IPS DF 4.7 (cell line): ENCODE results near the gene OR10A3.
"Not testable (repeated sequence)": the region's sequence is repeated elsewhere in the genome, so short reads cannot be mapped to it uniquely, and the experiment has no call there.

ENCODE experiments used
- DNase-seq: peaks from one replicate; pipeline ENCODE4 v3.0.0-alpha.2; 2013; ENCODE audit warnings: low spot score; ENCODE audit errors: extremely low read depth

OR10A3 gene, protein sequence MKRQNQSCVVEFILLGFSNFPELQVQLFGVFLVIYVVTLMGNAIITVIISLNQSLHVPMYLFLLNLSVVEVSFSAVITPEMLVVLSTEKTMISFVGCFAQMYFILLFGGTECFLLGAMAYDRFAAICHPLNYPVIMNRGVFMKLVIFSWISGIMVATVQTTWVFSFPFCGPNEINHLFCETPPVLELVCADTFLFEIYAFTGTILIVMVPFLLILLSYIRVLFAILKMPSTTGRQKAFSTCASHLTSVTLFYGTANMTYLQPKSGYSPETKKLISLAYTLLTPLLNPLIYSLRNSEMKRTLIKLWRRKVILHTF

DNA sequence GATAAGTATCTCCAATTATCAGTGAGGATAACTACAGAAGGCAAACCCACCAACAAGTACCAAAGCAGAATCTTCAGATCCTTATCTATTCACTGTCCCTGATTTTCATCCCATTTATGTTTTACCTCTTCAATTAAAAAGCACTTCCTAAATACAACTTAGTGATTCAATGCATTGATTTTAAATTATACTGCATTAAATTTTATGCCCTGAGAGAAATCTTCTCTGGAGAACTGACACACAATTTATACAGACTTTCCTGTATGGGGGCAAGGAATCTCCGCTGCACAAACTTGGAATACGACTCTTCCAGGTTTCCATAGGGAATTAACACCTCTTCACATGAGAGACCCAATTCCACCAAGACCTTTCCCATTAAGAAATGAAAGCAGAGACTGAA is at the start of gene OR10A3:
Gene OR10A3, minus strand, starts transcription at position 101 of the 400 bp plus-strand sequence. CDS start 2,188 bp downstream, outside the sequence.
- DNase-seq, result no peak

GRCh38 chr11:7987560-7987883 is 46.0 kb upstream of the OR10A3 start:
- not testable (repeated sequence) for DNase-seq

DNA sequence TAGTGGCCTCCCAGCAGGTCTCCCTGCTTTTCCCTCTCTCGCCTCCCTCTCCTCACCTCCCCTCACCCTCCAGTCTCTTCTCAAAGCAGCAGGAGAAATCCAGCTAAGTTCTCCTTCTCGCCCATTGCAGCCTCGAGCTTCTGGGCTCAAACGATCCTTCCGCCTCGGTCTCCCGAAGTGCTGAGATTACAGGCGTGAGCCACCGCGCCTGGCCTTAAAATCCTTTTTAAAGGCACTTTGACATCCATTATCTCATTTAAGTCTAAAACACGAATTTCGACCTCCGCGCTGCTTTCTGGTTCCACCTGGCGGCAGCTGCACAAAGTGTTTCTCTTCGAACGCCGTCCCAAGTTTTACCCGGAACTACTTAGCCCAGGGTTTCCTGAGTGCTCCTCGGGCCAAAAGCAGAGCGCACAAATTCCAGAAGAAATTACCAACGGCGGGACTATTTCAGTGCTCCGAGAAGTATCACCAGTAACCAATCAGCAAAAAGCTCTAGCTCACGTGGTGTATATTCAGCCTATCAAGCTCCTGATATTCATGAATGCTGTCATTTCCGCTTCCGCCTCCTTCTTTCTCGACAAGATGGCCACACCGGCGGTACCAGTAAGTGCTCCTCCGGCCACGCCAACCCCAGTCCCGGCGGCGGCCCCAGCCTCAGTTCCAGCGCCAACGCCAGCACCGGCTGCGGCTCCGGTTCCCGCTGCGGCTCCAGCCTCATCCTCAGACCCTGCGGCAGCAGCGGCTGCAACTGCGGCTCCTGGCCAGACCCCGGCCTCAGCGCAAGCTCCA is 45.5 kb upstream of the OR10A3 start, which contains the start of gene EIF3F:
Gene EIF3F, plus strand, starts transcription at position 570 of the 792 bp plus-strand sequence. Its CDS starts 16 bp downstream, at position 586.
- DNase-seq, result peak; percentile 100

GRCh38 chr11:7983832-7984590 is 42.5 kb upstream of the OR10A3 start:
- no peak for DNase-seq

DNA sequence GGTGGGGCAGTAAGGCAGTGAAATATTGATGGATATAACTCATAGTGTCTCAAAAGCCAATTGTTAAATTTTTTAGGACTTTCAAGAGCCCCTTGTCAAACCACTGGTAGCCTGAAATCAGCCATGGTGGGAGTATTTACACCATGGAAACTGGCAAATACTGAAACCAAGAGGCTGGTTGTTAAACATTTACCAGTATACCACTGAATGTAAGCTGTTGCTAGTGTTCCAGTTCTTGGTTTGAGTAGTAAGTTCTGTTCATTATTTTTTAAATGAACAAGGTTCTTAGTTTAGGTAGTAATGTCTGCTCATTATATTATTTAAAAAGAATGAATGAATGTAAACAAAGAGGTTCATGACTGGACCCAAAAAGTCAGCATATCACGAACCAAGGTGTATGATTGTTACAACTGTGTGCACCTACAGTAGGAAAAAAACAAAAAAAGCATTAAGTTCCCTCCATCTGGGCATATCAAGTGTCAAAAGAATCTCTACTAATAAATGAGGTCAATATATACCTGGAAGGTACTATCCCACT is 41.1 kb upstream of the OR10A3 start:
- no peak for DNase-seq

DNA sequence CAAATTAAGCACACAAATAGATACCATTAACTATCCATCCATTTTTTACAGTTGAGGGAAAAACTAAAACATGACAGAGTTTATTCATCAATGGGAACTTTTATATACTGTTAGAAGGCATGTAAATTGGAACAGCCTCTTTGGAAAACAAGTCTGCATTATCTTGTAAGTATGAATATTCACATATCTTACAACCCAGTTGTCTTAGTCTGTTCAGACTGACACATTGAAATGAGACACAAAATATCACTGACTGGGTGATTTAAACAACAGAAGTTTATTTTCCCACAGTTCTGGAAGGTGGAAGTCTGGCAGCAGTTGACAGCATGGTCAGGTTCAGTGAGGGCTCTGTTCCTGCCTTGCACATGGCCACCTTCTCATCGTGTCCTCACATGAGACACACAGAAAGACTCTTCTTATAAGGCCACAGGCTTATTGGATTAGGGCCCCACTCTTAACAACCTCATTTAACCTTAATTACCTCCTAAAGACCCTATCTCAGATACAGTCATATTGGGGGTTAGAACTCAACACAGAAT is 40.2 kb upstream of the OR10A3 start:
- DNase-seq, result no peak

DNA sequence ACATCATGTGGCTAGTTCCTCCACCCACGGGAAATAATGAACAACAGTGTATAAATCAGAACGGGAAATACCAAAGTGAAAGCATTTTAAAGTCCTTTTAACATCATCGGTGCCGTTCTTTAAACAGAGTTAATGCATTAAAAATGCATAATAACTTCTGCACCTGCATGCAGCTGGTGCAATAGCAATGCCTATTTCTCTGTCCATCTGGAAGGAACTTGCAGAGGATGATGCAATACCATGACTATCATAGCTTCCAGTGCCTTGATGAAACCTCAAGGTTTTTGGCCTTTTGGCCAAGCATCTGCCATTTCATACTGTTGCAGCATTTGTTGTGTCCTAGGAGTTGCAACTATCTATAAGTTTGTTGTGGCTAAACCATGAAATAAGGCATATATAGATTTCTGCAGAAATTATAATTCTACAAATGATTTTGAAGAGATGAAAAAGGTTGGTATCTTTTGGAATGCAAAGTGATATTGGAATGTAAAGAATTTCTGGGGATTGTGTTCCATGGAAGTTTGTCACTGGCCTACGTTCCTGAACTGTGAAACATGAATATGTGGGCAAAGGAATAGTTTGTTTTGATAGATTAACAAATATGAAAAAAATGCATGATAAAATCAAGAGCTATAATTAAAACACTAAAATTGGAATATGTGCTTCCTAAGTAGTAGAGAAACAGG is 35.9 kb upstream of the OR10A3 start:
- no peak for DNase-seq

DNA sequence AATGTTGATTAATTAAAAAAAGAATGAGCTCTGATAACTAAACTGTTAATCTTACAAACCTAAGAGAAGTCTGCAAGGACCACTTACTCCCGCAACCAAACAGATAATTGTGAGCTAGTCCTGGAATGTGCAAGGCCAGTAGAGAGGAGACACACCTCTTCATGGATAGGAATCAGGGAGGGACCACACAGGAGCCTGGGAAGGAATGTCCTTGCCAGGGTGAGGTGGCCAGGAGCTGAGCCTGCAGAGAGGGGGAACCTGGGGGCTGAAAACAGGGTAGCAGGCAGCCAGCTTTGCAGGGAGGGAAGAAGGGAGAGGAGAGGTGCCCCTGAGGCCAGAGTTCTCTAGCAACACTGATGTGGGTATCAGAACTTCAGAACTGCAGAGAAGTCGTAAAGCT is 33.2 kb upstream of the OR10A3 start:
- no peak for DNase-seq

DNA sequence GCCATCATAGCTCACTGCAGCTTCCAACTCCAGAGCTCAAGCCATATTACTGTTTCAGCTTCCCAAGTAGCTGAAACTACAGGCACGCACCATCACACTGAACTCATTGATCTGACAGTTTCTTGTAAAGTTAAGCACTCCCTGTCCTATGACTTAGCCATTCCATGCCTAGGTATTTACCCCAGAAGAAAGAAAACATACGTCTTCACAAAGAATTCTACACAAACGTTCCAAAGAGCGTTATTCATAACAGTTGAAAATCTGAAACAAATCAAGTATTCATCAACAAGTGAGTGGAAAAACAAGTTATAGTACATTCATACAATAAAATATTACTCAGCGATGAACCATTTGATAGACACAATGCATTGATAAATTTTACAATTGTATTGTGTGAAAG is 31.5 kb upstream of the OR10A3 start:
- DNase-seq, result no peak

DNA sequence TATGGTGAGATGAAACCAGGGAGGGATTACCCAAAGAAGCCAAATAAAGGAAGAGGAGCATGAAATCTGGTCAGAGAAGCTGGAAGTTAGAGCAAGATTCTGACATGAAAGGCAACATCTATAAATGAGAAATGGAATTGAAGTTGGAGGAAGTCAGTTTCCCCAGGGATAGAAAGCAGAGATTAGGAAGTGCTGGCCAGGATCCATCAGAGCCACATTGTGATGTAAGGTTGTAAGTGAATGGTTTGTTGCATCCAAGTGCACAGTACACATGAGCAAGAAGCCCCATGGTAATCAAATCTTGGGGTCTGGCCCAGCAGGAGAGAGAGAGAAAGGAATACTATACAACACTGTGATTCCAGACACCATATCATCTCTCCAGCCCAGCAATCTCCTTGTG is 30.3 kb upstream of the OR10A3 start:
- no peak for DNase-seq

DNA sequence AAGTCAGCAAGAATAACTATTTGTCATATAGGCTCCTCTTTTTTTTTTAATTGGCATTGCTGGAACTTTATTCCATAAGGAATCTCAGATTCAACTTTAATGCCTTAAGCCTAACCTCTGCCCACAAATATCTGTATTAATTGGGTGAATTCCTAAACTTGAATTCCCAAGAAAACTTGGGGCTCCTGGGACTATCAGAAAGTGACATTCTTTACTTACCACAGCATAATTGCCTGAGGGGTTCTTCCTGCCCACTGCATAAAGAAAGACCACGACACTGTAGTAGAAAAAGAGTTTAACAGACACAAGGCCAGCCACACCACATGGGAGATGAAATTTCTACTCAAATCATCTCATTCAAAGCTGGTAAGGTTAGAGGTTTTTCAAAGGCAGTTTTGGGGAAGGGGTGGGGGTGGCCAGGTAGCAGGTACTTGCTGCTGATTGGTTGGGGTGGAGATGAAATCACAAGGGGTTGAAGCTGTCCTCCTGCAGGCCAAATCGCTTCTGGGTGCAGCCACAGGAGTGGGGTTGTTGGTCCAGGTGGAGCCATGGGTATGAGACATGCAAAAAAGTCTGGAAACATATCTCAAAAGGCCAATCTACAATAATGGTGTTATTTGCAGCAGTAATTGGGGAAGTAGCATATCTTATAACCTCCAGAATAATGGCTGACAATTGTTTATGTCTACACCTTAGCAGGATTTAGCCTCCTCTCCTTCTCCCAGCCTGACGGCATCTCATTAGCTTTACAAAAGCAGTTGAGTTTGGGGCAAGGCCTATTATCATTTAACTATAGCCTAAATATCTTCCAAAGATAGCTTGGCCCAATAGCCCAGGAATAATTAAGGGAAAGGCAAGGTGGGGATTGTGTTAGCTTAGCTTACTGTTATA is 28.5 kb upstream of the OR10A3 start:
- DNase-seq, result peak; percentile 36

- no peak for DNase-seq
These were observed 27.2 kb upstream of the OR10A3 start for GRCh38 chr11:7968686-7969085.

DNA sequence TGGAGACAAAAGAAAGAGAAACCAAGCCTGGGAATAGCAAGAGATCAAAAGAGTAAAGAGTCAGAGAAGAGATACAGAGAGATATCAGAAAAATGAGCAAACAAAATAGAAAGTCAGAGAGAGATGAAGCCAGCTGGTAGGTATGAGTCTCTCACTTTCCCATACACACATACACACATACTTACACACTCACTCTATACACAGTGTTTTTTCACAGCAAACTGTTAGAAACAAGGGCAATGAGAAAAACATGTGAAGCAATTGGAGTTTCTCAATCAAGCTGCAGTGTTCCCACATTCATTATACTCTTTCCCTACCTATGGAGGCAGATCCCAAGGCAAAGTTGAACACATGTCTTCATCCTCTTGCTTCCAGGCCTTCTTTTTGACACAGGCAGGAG is 26.3 kb upstream of the OR10A3 start:
- no peak for DNase-seq

- no peak for DNase-seq
These were observed 25.6 kb upstream of the OR10A3 start for GRCh38 chr11:7967097-7967496.

- DNase-seq, result no peak
These were observed 23.9 kb upstream of the OR10A3 start, which contains the start of gene NLRP10 for GRCh38 chr11:7965386-7965785. Gene NLRP10 (minus strand): TSS chr11:7965447. CDS start chr11:7963495, 1,952 bp downstream.

DNA sequence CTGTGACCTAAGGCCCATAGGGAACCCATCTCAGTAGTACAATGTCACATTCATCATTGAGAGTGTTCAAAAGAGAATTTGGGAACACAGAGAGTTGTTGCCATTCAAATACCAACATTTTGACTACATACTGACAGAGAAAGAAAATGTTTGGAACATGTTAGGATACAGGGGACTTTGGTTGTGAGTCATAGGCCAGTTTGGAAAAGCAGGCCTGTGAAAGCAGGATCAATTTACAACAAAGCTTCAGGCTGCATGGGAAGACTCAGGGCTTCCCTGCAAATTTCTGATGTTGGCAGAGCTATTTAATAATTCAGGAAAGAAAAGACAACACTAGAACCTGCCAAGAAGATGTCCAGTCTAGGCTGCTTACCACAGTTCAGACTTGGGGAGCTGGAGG is 23.4 kb upstream of the OR10A3 start:
- DNase-seq, result no peak

GRCh38 chr11:7964261-7964660 is 22.8 kb upstream of the OR10A3 start:
- no peak for DNase-seq

DNA sequence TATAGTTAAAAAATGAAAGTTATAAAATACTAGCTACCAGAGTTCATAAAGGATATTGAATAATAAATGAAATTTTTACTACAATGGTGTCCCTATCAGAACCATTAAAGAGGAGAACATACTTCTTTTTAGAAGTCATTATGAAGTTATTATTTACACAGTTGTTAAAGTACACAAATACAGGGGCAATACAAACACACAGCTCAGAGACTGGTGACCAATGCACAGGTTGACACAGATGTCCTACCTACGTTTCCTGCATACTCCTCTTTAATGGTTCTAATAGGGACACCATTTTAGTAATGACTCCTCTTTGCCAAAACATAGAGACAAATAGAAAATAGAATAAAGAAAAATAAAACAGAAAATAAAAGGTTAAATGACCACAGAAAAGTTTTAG is 13.7 kb upstream of the OR10A3 start:
- no peak for DNase-seq

DNA sequence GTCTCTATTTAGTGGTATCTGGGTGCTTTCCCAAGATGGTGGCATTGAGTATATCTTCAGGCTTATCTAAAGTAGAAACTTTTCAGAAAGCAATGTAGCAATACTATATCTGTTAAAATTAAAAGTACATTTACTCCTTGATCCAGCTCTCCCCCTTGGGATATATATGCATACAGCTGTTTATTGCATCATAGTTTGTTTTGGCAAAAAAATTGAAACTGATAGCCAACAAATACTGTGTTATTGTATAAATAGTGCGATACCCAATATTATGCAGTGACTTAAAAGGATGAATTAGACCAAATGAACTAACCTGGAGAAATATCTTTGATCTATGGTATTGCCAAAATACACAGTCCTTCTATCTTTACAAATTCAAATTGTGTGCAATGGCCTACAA is 8.4 kb upstream of the OR10A3 start:
- no peak for DNase-seq

- DNase-seq, result no peak
These were observed 2.6 kb upstream of the OR10A3 start for GRCh38 chr11:7944123-7944522.
